PC-3 (cell line): ENCODE measurements around the gene SUPT16H. TPM values are rescaled to one million over a fixed set of nuclear protein-coding genes. Genes with fewer than 3 reads are reported as not detected.

Source experiments
- ATAC-seq: fragments of 200-7000 bp; cut with Tn5 transposase; 2 replicates; pipeline ENCODE4 v1.9.1; 2020; ENCODE audit warnings: mild to moderate bottlenecking, moderate library complexity
- BruUV-seq: library from RNA; stranded (reverse); fragments of 400-500 nt; replicated peaks from 2 replicates; lab custom pipeline; 2021; lab: Mats Ljungman, UMichigan
- CTCF ChIA-PET: fragments of 300-600 bp; sonication (Branson Sonifier 250); formaldehyde crosslinking; loops from one replicate; lab custom pipeline; 2022; ENCODE audit warnings: antibody characterized with exemption; lab: Charles Lee
- POLR2A ChIA-PET: fragments of 300-600 bp; sonication (Branson Sonifier 250); formaldehyde crosslinking; loops from one replicate; lab custom pipeline; 2022; ENCODE audit warnings: antibody characterized with exemption; ENCODE audit not compliant: unreplicated experiment; lab: Charles Lee
- DNase-seq: peaks from one replicate; pipeline ENCODE4 v3.0.0-alpha.2; 2015
- H2AFZ ChIP-seq: fragments of 300-600 bp; sonication (generic); 2 replicates; pipeline ENCODE4 v1.6.0; 2016; ENCODE audit warnings: antibody characterized with exemption, low read length
- H3F3A ChIP-seq: fragments of 300-600 bp; sonication (generic); one replicate; pipeline ENCODE4 v1.6.0; 2017; ENCODE audit warnings: antibody characterized with exemption, low read length, control low read depth, mild to moderate bottlenecking; ENCODE audit not compliant: unreplicated experiment
- H3K27ac ChIP-seq: fragments of 300-600 bp; sonication (generic); 2 replicates; pipeline ENCODE4 v1.5.1; 2016; ENCODE audit warnings: mild to moderate bottlenecking, low read length
- H3K27me3 ChIP-seq: fragments of 300-600 bp; sonication (generic); 2 replicates; pipeline ENCODE4 v1.6.1; 2016; ENCODE audit warnings: low read length, mixed read lengths
- H3K36me3 ChIP-seq: fragments of 300-600 bp; sonication (generic); 2 replicates; pipeline ENCODE4 v1.6.1; 2016; ENCODE audit warnings: low read depth, mixed run types, low read length, mixed read lengths
- H3K4me1 ChIP-seq: fragments of 300-600 bp; sonication (generic); 2 replicates; pipeline ENCODE4 v1.5.1; 2016; ENCODE audit warnings: low read length; ENCODE audit not compliant: insufficient read depth
- H3K4me2 ChIP-seq: fragments of 300-600 bp; sonication (generic); 2 replicates; pipeline ENCODE4 v1.6.0; 2016; ENCODE audit warnings: low read length
- H3K4me3 ChIP-seq: fragments of 300-600 bp; sonication (generic); 2 replicates; pipeline ENCODE4 v1.5.1; 2016; ENCODE audit warnings: mild to moderate bottlenecking, low read length, mixed read lengths
- H3K79me2 ChIP-seq: fragments of 300-600 bp; sonication (generic); 2 replicates; pipeline ENCODE4 v1.6.1; 2017; ENCODE audit warnings: low read length, mixed read lengths
- H3K9ac ChIP-seq: fragments of 300-600 bp; sonication (generic); 2 replicates; pipeline ENCODE4 v1.6.0; 2016; ENCODE audit warnings: mild to moderate bottlenecking, low read length
- H3K9me2 ChIP-seq: fragments of 300-600 bp; sonication (generic); replicated peaks from 2 replicates; pipeline ENCODE4 v1.6.1; 2016; ENCODE audit warnings: mixed run types, low read length, mixed read lengths
- H3K9me3 ChIP-seq: fragments of 300-600 bp; sonication (generic); 2 replicates; pipeline ENCODE4 v1.6.1; 2016; ENCODE audit warnings: low read length, mixed read lengths
- H4K20me1 ChIP-seq: fragments of 300-600 bp; sonication (generic); 2 replicates; pipeline ENCODE4 v1.6.1; 2016; ENCODE audit warnings: low read length, mixed read lengths
- EZH2 ChIP-seq: fragments of 300-600 bp; sonication (generic); IDR thresholded peaks from one replicate; pipeline ENCODE4 v1.6.1; 2017; ENCODE audit warnings: antibody characterized with exemption, mild to moderate bottlenecking, low read length; ENCODE audit not compliant: unreplicated experiment
- EZH2phosphoT487 ChIP-seq: fragments of 300-600 bp; sonication (generic); IDR thresholded peaks from 2 replicates; pipeline ENCODE4 v1.6.1; 2018; ENCODE audit warnings: mild to moderate bottlenecking, antibody characterized with exemption, low read length, borderline replicate concordance
- intact Hi-C: fragments of 100-400 bp; cut with micrococcal nuclease; formaldehyde crosslinking; loops from 2 replicates; pipeline ENCODE4 v1.9.0; 2023
- total RNA-seq: library from RNA; depleted of rRNA; stranded (reverse); fragments of >200 nt; gene quantifications from 2 replicates; pipeline ENCODE4 v1.2.3, GENCODE V29; 2014
- TF ChIP-seq, protein P1 (sequence below): fragments of 300-600 bp; sonication (generic); conservative IDR thresholded peaks from 2 replicates; pipeline ENCODE4 v1.5.1; 2017; ENCODE audit warnings: antibody characterized with exemption, low read depth, mild to moderate bottlenecking, low read length

The SUPT16H gene
- total RNA-seq, 1 experiment from 2014 or later: 92.6 TPM

DNA sequence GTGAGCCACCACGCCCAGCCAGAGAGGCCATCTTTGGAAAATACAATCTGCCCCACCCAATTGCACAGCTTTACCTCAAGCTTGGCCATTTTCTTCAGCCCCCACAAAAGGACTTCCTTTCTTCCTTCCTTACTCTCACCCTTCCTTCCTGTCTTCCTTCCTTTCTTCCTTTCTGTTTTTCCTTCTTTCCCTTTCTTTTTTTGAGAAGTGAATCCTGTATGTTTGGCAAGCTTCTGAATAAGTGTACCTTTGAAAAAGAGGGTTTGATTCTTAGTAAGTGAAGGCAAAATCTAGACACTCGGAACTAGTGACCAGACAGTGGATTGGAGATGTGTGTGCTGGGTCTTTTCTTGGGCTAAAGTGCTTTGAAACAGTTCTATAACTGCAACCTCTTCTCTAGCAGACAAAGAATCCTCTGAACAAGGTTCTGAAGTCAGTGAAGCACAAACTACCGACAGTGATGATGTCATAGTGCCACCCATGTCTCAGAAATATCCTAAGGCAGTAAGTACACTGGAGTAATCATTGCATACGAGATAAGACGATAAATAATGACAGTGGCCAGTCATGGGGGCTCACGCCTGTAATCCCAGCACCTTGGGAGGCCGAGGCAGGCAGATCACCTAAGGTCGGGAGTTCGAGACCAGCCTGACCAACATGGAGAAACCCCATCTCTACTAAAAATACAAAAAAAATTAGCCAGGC lies 49.5 kb downstream of the SUPT16H start:
- Histone ChIP-seq H3K27me3 (peaks cover 5% of the 10 kb centered on the region; the same call in 1 of the 2 replicates), H3K9me2 (no peaks in the 10 kb centered on the region), H3K27ac (no peak overlapping the region), H3K79me2 (no peaks in the 10 kb centered on the region), H3K4me3 (no peak overlapping the region), H3K9ac (no peak overlapping the region), H3K4me2 (no peak overlapping the region), H2AFZ (no peak overlapping the region), H4K20me1 (no peaks in the 10 kb centered on the region), H3K36me3 (no peaks in the 10 kb centered on the region), H3F3A (no peaks in the 10 kb centered on the region), H3K4me1 (no peaks in the 10 kb centered on the region), H3K9me3 (no peaks in the 10 kb centered on the region)
- ATAC-seq (no peak), DNase-seq (no peak)
- no TSS peak for BruUV-seq
- CTCF ChIA-PET: no interaction called here
- TF ChIP-seq, protein P1, sequence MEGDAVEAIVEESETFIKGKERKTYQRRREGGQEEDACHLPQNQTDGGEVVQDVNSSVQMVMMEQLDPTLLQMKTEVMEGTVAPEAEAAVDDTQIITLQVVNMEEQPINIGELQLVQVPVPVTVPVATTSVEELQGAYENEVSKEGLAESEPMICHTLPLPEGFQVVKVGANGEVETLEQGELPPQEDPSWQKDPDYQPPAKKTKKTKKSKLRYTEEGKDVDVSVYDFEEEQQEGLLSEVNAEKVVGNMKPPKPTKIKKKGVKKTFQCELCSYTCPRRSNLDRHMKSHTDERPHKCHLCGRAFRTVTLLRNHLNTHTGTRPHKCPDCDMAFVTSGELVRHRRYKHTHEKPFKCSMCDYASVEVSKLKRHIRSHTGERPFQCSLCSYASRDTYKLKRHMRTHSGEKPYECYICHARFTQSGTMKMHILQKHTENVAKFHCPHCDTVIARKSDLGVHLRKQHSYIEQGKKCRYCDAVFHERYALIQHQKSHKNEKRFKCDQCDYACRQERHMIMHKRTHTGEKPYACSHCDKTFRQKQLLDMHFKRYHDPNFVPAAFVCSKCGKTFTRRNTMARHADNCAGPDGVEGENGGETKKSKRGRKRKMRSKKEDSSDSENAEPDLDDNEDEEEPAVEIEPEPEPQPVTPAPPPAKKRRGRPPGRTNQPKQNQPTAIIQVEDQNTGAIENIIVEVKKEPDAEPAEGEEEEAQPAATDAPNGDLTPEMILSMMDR: no peak
- TF ChIP-seq EZH2: no peak
- no peak for TF ChIP-seq EZH2phosphoT487
- POLR2A ChIA-PET: no interaction called here
- intact Hi-C loops: no loop called here

DNA sequence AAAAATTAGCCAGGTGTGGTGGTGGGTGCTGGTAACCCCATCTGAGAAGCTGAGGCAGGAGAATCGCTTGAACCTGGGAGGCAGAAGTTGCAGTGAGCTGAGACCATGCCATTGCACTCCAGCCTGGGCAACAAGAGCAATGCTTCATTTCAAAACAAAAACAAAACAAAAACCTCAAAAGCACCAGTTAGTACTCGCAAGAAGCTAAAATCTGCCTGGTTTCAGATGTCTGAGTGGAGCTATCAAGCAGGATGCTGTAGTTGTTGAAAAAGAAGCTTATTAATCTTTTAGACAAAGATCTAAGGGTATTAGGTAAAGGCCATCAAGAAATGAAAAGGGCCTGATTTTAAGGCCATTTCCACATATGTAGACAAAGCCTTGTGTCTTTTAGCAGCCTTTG lies 50.9 kb downstream of the SUPT16H start:
- Histone ChIP-seq H3K36me3 (no peaks in the 10 kb centered on the region), H3K4me3 (no peak overlapping the region), H3K27me3 (peaks cover 5% of the 10 kb centered on the region; the same call in 1 of the 2 replicates), H3K4me2 (no peak overlapping the region), H3K9ac (no peak overlapping the region), H3K9me3 (no peaks in the 10 kb centered on the region), H3K9me2 (no peaks in the 10 kb centered on the region), H3K4me1 (no peaks in the 10 kb centered on the region), H2AFZ (no peak overlapping the region), H3K79me2 (no peaks in the 10 kb centered on the region), H3F3A (no peaks in the 10 kb centered on the region), H3K27ac (no peak overlapping the region), H4K20me1 (no peaks in the 10 kb centered on the region)
- DNase-seq: no peak
- no peak for ATAC-seq
- TF ChIP-seq, protein P1: no peak
- ChIA-PET CTCF (no interaction called here), POLR2A (no interaction called here)
- intact Hi-C loops: no loop called here
- BruUV-seq: no TSS peak

DNA sequence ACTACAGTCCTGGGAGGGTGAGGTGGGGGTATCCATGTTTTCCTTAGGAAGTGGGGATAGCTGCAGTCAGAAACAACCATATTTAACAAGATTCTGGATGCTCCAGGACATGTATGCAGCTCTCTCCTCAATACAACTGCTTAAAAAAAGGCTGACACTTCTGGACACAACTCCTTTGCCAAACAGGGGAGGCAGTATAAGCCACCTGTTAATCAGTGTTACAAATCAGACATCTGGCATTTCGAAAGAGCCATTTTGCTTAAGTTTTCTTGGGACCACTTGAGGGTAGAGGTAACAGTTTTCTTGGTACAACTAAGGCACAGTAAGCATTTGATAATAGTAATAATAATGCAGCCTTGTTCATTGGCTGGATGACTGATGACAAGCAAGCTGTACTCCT lies 56.8 kb downstream of the SUPT16H start:
- TF ChIP-seq EZH2phosphoT487: no peak
- TF ChIP-seq, protein P1: no peak
- TF ChIP-seq EZH2: no peak
- POLR2A ChIA-PET: no interaction called here
- no peaks in the 10 kb centered on the region for H4K20me1 ChIP-seq
- ATAC-seq (no peak), DNase-seq (no peak)
- peaks cover 31% of the 10 kb centered on the region for H3K27me3 ChIP-seq
- no peak overlapping the region for H3K4me2 ChIP-seq
- CTCF ChIA-PET: no interaction called here
- H3K27ac ChIP-seq: no peak overlapping the region
- intact Hi-C loops: no loop called here
- no TSS peak for BruUV-seq
- no peaks in the 10 kb centered on the region for H3K9me3 ChIP-seq
- H3K4me1 ChIP-seq: no peaks in the 10 kb centered on the region
- H2AFZ ChIP-seq: no peak overlapping the region
- no peak overlapping the region for H3K4me3 ChIP-seq
- no peaks in the 10 kb centered on the region for H3F3A ChIP-seq
- no peaks in the 10 kb centered on the region for H3K9me2 ChIP-seq
- no peak overlapping the region for H3K9ac ChIP-seq
- H3K79me2 ChIP-seq: no peaks in the 10 kb centered on the region
- H3K36me3 ChIP-seq: no peaks in the 10 kb centered on the region
